ENCODE data around the gene CTTN.

CTTN gene

DNA sequence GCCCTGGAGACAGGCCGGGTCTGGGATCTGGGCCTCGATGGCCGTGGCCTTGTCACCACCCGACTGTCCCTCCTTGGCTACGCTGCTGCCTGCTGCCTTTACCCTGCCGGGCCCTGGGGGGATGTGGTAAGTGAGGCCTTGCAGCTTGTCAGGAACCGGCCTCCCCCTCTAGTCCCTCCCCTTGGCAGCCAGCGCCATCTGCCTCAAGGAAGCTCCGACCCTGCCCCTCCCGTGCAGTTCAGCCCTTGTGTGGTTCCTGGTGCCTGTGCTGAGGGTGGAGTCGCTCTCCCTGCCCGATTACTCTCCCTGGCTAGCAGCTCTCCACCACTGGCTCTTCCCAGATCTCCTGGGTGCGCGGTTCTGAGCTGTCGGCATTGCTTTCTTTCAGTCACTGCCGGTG, 33.7 kb downstream of the CTTN start:
- no peak overlapping the region for H3K4me3 ChIP-seq (ENCODE audit: low read depth, low read length)
- peak; percentile 52 for DNase-seq (ENCODE audit: low read depth)
- TF ChIP-seq, protein P1, sequence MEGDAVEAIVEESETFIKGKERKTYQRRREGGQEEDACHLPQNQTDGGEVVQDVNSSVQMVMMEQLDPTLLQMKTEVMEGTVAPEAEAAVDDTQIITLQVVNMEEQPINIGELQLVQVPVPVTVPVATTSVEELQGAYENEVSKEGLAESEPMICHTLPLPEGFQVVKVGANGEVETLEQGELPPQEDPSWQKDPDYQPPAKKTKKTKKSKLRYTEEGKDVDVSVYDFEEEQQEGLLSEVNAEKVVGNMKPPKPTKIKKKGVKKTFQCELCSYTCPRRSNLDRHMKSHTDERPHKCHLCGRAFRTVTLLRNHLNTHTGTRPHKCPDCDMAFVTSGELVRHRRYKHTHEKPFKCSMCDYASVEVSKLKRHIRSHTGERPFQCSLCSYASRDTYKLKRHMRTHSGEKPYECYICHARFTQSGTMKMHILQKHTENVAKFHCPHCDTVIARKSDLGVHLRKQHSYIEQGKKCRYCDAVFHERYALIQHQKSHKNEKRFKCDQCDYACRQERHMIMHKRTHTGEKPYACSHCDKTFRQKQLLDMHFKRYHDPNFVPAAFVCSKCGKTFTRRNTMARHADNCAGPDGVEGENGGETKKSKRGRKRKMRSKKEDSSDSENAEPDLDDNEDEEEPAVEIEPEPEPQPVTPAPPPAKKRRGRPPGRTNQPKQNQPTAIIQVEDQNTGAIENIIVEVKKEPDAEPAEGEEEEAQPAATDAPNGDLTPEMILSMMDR (IDR thresholded peaks at IDR 0.05; ENCODE audit: insufficient read depth, low read depth, low read length, missing control alignments): no peak

DNA sequence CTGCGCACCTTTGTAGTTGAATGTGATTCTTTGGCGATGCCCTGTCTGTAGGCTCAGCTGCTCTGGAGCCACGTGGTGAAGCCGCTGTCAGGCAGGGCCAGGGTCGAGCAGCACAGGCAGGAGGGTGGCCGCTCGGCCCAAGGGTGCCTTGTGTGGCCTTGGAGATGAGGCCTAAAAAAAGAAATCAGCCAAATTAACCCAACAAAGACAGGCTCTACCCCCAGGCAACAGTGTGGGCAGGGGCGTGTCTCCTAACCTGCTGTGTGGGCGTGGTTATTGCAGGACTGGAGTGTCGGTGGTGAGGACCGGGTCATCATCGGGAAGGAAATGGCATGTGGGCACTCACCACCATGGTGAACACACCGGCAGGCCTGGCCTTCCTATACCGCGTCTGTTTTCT, 34.3 kb downstream of the CTTN start:
- DNase-seq (ENCODE audit: low read depth): no peak
- TF ChIP-seq, protein P1 (IDR thresholded peaks at IDR 0.05; ENCODE audit: insufficient read depth, low read depth, low read length, missing control alignments): no peak
- no peak overlapping the region for H3K4me3 ChIP-seq (ENCODE audit: low read depth, low read length)

GRCh38 chr11:70433038-70433437, 34.7 kb downstream of the CTTN start:
- DNase-seq (ENCODE audit: low read depth): no peak
- no peak overlapping the region for H3K4me3 ChIP-seq (ENCODE audit: low read depth, low read length)
- TF ChIP-seq, protein P1 (IDR thresholded peaks at IDR 0.05; ENCODE audit: insufficient read depth, low read depth, low read length, missing control alignments): no peak

GRCh38 chr11:70433526-70433925, 35.2 kb downstream of the CTTN start:
- TF ChIP-seq, protein P1 (IDR thresholded peaks at IDR 0.05; ENCODE audit: insufficient read depth, low read depth, low read length, missing control alignments): no peak
- DNase-seq (ENCODE audit: low read depth): no peak
- no peak overlapping the region for H3K4me3 ChIP-seq (ENCODE audit: low read depth, low read length)

DNA sequence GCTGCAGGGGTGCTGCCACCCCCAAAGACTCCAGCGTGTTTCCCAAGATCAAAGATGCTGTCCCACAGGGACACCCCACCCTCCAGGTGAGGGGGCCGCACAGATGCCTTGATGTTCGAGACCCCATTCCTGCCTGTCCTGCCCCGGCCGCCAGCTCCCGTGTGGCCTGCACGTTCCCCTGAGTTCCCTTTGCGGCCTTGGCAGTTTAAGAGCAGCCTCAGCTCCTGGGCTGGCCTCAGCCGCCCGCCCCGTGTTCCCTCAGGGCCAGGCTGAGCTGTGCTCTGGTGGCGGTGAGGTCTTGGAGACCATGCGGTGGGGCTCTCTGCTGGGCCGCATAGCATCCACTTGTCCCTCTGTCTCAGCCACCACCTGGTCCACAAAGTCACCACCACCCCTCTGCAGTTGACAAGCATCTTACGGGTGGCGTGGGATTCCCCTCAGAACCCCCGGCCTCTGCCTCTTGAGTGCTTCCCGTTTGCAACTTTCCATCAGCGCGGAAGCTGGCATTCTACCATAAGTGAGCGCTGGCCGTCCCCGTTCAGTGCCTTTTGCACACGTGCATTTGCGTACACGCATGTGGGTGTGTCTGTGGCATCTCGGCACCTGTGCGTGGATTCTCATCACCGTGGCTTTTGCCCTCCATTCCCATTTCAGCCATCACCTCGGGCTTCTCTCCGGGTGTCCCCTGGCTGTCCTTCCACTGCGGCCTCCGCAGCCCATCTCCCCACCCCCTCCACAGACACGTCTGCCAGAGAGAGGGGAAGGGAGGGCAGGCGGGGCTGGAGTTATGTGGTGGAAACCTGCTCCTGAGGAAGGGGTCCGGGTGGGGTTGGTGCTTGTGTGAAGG, 35.9 kb downstream of the CTTN start:
- no peak overlapping the region for H3K4me3 ChIP-seq (ENCODE audit: low read depth, low read length)
- DNase-seq (ENCODE audit: low read depth): peak; percentile 35
- TF ChIP-seq, protein P1 (IDR thresholded peaks at IDR 0.05; ENCODE audit: insufficient read depth, low read depth, low read length, missing control alignments): no peak

DNA sequence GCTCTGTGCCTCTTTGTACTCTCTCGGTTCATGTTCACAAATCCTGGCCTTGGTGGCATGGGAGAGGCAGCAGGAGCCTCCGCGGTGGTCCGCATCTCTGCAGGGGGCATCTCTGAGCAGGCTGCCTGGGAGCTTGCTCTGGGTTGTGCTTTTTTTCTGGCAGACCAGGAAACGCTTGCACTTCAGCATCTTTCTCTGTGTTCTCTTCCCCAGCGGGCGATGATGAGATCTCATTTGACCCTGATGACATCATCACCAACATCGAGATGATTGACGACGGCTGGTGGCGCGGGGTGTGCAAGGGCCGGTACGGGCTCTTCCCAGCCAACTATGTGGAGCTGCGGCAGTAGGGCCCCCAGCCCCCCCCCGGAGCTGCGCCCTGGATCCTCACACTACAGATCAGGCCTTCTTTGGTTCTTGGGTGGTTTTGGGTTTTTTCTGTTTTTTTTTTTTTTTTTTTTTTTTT, 36.5 kb downstream of the CTTN start:
- no peak for DNase-seq (ENCODE audit: low read depth)
- TF ChIP-seq, protein P1 (IDR thresholded peaks at IDR 0.05; ENCODE audit: insufficient read depth, low read depth, low read length, missing control alignments): no peak
- no peak overlapping the region for H3K4me3 ChIP-seq (ENCODE audit: low read depth, low read length)

All from GM12865 (cell line).